Esophagus muscularis mucosa (tissue), 4 donors: ENCODE results near the gene GPR132. TPM values are rescaled to one million over a fixed set of nuclear protein-coding genes. Genes with fewer than 3 reads are reported as not detected.

Source experiments
- DNase-seq: peaks from one replicate; pipeline ENCODE4 v3.0.0-alpha.2; 2017; ENCODE audit errors: extremely low spot score
- H3K27ac ChIP-seq, 4 donors: fragments of 200-600 bp; sonication (generic); replicated peaks in 1 of 4; 1 replicate in 3 of 4; 2 replicates in 1 of 4; pipeline ENCODE4 v1.5.1; 2016 to 2019; ENCODE audit warnings: mild to moderate bottlenecking in 1 of 4
- H3K27me3 ChIP-seq, 4 donors: fragments of 200-600 bp; sonication (generic); one replicate each; pipeline versions ENCODE4 v1.5.1 to v1.6.0; 2016 to 2019
- H3K36me3 ChIP-seq, 4 donors: fragments of 200-600 bp; sonication (generic); one replicate each; pipeline ENCODE4 v1.5.1; 2016 to 2019
- H3K4me1 ChIP-seq, 4 donors: fragments of 200-600 bp; sonication (generic); one replicate each; pipeline ENCODE4 v1.5.1; 2016 to 2019
- H3K4me3 ChIP-seq, 4 donors: fragments of 200-600 bp; sonication (generic); 1 replicate in 2 of 4; 2 replicates in 2 of 4; pipeline ENCODE4 v1.5.1; 2016 to 2019; ENCODE audit warnings: mild to moderate bottlenecking in 4 of 4, moderate library complexity in 1 of 4
- H3K9me3 ChIP-seq, 4 donors: fragments of 200-600 bp; sonication (generic); 1 replicate in 3 of 4; 2 replicates in 1 of 4; pipeline ENCODE4 v1.5.1; 2016 to 2019
- CTCF ChIP-seq, 3 experiments: fragments of 200-600 bp in 2 of 3; fragments of 450-650 bp in 1 of 3; sonication (generic) in 2 of 3; IDR thresholded peaks; one replicate each; pipeline ENCODE4 v1.5.1; 2017 to 2019; ENCODE audit warnings: antibody characterized with exemption in 3 of 3, mild to moderate bottlenecking in 2 of 3, moderate library complexity in 1 of 3
- EP300 ChIP-seq: sonication (generic); formaldehyde crosslinking; IDR thresholded peaks from one replicate; pipeline ENCODE4 v1.6.1; 2017; ENCODE audit warnings: antibody characterized with exemption
- POLR2A ChIP-seq: fragments of 450-650 bp; IDR thresholded peaks from one replicate; pipeline ENCODE4 v1.6.1; 2017; ENCODE audit warnings: antibody characterized with exemption, moderate library complexity, mild to moderate bottlenecking, low read depth
- POLR2AphosphoS5 ChIP-seq, 2 donors: sonication (generic); formaldehyde crosslinking; IDR thresholded peaks; one replicate each; pipeline ENCODE4 v1.6.1; 2017; ENCODE audit warnings: antibody characterized with exemption in 2 of 2
- WGBS: methylation state at CpG from one replicate; pipeline ENCODE4 v1.1.5; 2018; 5-methylcytosine and 5-hydroxymethylcytosine counted together
- intact Hi-C: fragments of 100-400 bp; cut with DNase I; formaldehyde crosslinking; loops from one replicate; pipeline ENCODE4 v1.15.1; 2023
- total RNA-seq, 4 donors: library from RNA; depleted of rRNA; stranded (reverse); fragments of >200 nt; gene quantifications; one replicate each; pipeline versions ENCODE4 v1.1.0 to v1.2.1, GENCODE V29; 2016

GPR132 gene
- total RNA-seq, 4 donors from 2014 or later: 1.2 to 8.0 (median 2.1) TPM

GRCh38 chr14:105094193-105094907, 29.1 kb upstream of the GPR132 start:
- WGBS: 75% methylated on average over 8 of the region's 14 CpGs
- peaks cover 37 to 52% (median 47%) of the 10 kb centered on the region in 4 donors for H3K4me1 ChIP-seq
- H3K36me3 ChIP-seq: no peaks in the 10 kb centered on the region
- intact Hi-C loops: loop anchor here (5.0 kb wide), 1 partner anchor 73 kb away; the partner anchor contains the start of gene JAG2
- DNase-seq: no peak
- H3K27me3 ChIP-seq: no peaks in the 10 kb centered on the region
- peak overlapping the region; percentile 76 to 86 (median 83) for H3K4me3 ChIP-seq
- peaks cover 0 to under 1% (median 0%) of the 10 kb centered on the region in 4 donors for H3K9me3 ChIP-seq
- peak overlapping the region; percentile 88 to 95 (median 92) for H3K27ac ChIP-seq
- TF ChIP-seq POLR2AphosphoS5 (IDR thresholded peaks at IDR 0.05) (no peak), CTCF (IDR thresholded peaks at IDR 0.05) (no peak), EP300 (no peak), POLR2A (no peak)

GRCh38 chr14:105093431-105094192, 28.4 kb upstream of the GPR132 start:
- H3K4me3 ChIP-seq: peak overlapping the region; percentile 76 to 86 (median 83)
- intact Hi-C loops: loop anchor here (2.0 to 5.0 kb wide), 2 partner anchors 74 to 257 kb away; partner anchors contain the start of gene JAG2
- 3% methylated on average over 30 of the region's 76 CpGs for WGBS
- H3K27me3 ChIP-seq: no peaks in the 10 kb centered on the region
- no peak for DNase-seq
- H3K4me1 ChIP-seq: peaks cover 40 to 59% (median 53%) of the 10 kb centered on the region in 4 donors
- peak overlapping the region; percentile 88 to 95 (median 92) for H3K27ac ChIP-seq
- no peaks in the 10 kb centered on the region for H3K36me3 ChIP-seq
- TF ChIP-seq POLR2AphosphoS5 (IDR thresholded peaks at IDR 0.05): peak in 1 of 2 donors; percentile 51
- TF ChIP-seq CTCF (IDR thresholded peaks at IDR 0.05): peak; percentile 29 to 47 (median 32)
- no peak for TF ChIP-seq EP300
- TF ChIP-seq POLR2A: no peak
- H3K9me3 ChIP-seq: no peaks in the 10 kb centered on the region

- H3K9me3 ChIP-seq: no peaks in the 10 kb centered on the region
- WGBS: 0% methylated on average over 4 of the region's 46 CpGs
Observed at GRCh38 chr14:105093038-105093430, 27.8 kb upstream of the GPR132 start.

More at GRCh38 chr14:105093038-105093430, 27.8 kb upstream of the GPR132 start:
- H3K27me3 ChIP-seq: no peaks in the 10 kb centered on the region
- intact Hi-C loops: loop anchor here (2.0 to 5.0 kb wide), 2 partner anchors 74 to 258 kb away; partner anchors contain the start of gene JAG2
- H3K4me1 ChIP-seq: peaks cover 45 to 65% (median 58%) of the 10 kb centered on the region in 4 donors
- DNase-seq: no peak
- peak overlapping the region; percentile 88 to 95 (median 92) for H3K27ac ChIP-seq
- TF ChIP-seq CTCF (IDR thresholded peaks at IDR 0.05): no peak
- TF ChIP-seq POLR2AphosphoS5 (IDR thresholded peaks at IDR 0.05): peak; percentile 43 to 50
- TF ChIP-seq EP300: no peak
- peak overlapping the region; percentile 76 to 86 (median 83) for H3K4me3 ChIP-seq
- no peaks in the 10 kb centered on the region for H3K36me3 ChIP-seq
